ENCODE data around the gene SEMA4D.

Gene SEMA4D

GRCh38 chr9:89412541-89412940 lies 85.4 kb downstream of the SEMA4D start:
- TF ChIP-seq CTCF (IDR thresholded peaks at IDR 0.05; ENCODE audit: insufficient read depth, low read length) (no peak), REST (IDR thresholded peaks at IDR 0.05; ENCODE audit: insufficient replicate concordance, low read depth) (no peak), SPI1 (IDR thresholded peaks at IDR 0.05; ENCODE audit: borderline replicate concordance, low read depth) (no peak), GABPA (IDR thresholded peaks at IDR 0.05; ENCODE audit: low read depth) (no peak), POLR2AphosphoS5 (IDR thresholded peaks at IDR 0.05; ENCODE audit: low read depth) (no peak)
- DNase-seq (ENCODE audit: low read depth in 1 of 2, low spot score in 1 of 2), result no peak
- Histone ChIP-seq H3K4me3 (replicated peaks; ENCODE audit: insufficient read depth, low read length) (no peak overlapping the region), H3K27ac (replicated peaks) (no peak overlapping the region), H3K27me3 (ENCODE audit: insufficient read depth, poor library complexity, severe bottlenecking) (no peaks in the 10 kb centered on the region)

- Histone ChIP-seq H3K27me3 (ENCODE audit: insufficient read depth, poor library complexity, severe bottlenecking) (no peaks in the 10 kb centered on the region), H3K27ac (replicated peaks) (no peak overlapping the region), H3K4me3 (replicated peaks; ENCODE audit: insufficient read depth, low read length) (no peak overlapping the region)
- no peak for DNase-seq (ENCODE audit: low read depth in 1 of 2, low spot score in 1 of 2)
- no peak for TF ChIP-seq GABPA (IDR thresholded peaks at IDR 0.05; ENCODE audit: low read depth)
- no peak for TF ChIP-seq CTCF (IDR thresholded peaks at IDR 0.05; ENCODE audit: insufficient read depth, low read length)
- TF ChIP-seq SPI1 (IDR thresholded peaks at IDR 0.05; ENCODE audit: borderline replicate concordance, low read depth), result no peak
- TF ChIP-seq REST (IDR thresholded peaks at IDR 0.05; ENCODE audit: insufficient replicate concordance, low read depth), result no peak
- no peak for TF ChIP-seq POLR2AphosphoS5 (IDR thresholded peaks at IDR 0.05; ENCODE audit: low read depth)
Measured at GRCh38 chr9:89411759-89412158, 86.2 kb downstream of the SEMA4D start.

- DNase-seq (ENCODE audit: low read depth in 1 of 2, low spot score in 1 of 2), result no peak
- H3K4me3 ChIP-seq (replicated peaks; ENCODE audit: insufficient read depth, low read length), result no peak overlapping the region
- no peak overlapping the region for H3K27ac ChIP-seq (replicated peaks)
- H3K27me3 ChIP-seq (ENCODE audit: insufficient read depth, poor library complexity, severe bottlenecking), result no peaks in the 10 kb centered on the region
- TF ChIP-seq CTCF (IDR thresholded peaks at IDR 0.05; ENCODE audit: insufficient read depth, low read length), result no peak
- no peak for TF ChIP-seq GABPA (IDR thresholded peaks at IDR 0.05; ENCODE audit: low read depth)
- TF ChIP-seq REST (IDR thresholded peaks at IDR 0.05; ENCODE audit: insufficient replicate concordance, low read depth), result no peak
- TF ChIP-seq POLR2AphosphoS5 (IDR thresholded peaks at IDR 0.05; ENCODE audit: low read depth), result no peak
- TF ChIP-seq SPI1 (IDR thresholded peaks at IDR 0.05; ENCODE audit: borderline replicate concordance, low read depth), result no peak
Measured at GRCh38 chr9:89410641-89411350, 87.1 kb downstream of the SEMA4D start.

Measured in HL-60 (cell line).